Fibroblast of upper back skin (primary cell): Measurements from ENCODE around the gene RBBP8NL.
"Not testable (repeated sequence)": the region's sequence is repeated elsewhere in the genome, so short reads cannot be mapped to it uniquely, and the experiment has no call there.

Experiments used
- DNase-seq: peaks from one replicate; pipeline ENCODE4 v3.0.0-alpha.2; 2013

RBBP8NL gene

DNA sequence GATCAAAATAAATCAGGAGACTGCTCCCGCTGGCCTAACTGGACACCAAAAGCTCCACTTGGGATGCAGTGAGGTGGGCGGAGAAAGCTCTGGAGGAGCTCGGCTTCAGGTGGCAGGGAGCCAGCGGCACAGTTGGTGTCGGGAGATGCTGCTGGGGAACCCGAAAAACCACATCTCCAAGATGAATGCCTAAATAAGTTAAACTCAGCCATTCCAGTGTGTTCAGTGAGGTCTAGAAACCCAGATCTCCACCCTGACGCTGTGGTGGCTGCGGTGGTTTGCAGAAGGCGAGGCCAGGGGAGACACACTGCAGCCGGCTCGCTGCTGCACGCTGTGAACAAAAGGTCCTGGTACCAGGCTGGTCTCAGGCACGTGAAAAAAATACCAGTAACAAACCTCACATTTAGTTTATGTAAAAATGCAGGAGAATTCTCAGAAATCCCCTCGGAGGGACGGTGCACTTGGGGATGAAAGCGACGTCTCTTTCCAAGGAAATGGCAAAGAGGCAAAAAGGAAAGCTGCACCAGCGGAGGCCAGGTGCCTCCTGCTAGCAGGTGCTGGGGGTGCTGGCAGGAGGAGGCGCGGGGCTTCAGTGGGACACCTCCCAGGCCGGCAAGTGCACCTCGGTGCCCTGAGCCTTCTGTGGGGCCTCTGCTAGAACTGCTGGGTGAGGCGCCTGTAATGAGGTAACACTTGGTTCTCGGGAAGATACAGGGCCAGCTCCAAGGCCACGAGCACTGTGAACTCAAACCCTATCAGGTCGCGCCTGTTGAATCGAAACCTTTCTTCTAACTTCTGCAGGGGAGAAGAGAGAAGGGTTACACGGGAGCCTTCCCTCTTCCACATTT lies 36.8 kb downstream of the RBBP8NL start:
- no peak for DNase-seq

DNA sequence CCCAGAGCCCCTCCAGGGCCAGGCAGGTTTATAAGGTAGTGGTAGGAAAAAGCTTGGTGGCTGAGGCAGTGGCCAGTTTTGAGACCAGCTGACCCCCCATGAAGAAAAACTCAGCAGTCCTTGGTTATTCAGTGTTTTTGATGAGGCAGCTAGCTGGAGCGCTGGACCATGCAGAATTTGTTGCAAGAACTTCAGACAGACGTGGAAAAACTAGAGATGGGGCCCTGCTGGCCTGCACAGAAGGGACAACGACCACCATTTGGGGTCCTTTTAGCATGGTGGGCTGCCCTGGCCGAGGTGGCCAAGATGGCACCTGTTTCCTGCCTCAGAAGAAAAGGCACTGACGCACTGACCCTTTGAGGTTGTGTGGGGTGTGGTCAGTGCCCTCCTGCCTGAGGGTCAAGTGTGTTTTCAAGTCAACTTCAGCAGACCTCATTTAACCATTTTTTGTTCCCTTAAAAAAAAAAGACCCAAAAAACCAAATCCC lies 37.7 kb downstream of the RBBP8NL start:
- DNase-seq: no peak

DNA sequence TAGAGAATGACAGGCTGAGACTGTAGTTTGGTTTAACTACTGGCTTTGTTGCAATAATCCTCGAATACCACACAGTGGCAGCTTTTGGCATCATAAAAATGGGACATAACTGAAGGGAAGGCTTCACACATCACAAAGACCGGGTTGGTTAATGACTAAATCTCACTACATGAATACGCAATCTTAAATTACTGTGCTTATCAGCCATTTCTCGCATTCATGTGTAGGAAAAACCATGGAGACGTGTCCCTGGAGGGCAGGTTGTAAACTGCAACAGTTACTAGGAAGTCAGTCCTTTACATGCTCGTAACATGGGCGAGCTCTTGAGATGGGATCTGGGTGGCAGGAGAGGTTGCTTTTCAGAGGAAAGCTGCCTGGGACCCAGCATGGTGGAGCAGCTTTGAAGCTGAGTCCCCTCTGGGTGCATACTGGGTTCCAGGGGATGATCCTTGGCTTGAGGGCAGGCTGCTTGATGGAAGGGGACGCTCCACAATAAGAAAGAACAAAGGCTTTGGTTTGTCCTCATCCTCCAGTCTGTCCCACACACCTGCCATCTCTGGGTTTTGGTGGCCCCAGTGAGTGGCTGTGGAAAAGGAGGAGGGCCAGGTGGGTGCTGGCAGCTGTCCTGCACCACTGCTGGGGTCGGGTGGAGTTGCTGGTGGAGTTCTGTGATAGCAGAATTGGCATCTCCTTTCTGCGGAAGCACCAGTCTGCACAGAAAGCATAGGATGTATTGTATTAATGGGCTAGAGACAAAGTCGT lies 38.3 kb downstream of the RBBP8NL start:
- no peak for DNase-seq

DNA sequence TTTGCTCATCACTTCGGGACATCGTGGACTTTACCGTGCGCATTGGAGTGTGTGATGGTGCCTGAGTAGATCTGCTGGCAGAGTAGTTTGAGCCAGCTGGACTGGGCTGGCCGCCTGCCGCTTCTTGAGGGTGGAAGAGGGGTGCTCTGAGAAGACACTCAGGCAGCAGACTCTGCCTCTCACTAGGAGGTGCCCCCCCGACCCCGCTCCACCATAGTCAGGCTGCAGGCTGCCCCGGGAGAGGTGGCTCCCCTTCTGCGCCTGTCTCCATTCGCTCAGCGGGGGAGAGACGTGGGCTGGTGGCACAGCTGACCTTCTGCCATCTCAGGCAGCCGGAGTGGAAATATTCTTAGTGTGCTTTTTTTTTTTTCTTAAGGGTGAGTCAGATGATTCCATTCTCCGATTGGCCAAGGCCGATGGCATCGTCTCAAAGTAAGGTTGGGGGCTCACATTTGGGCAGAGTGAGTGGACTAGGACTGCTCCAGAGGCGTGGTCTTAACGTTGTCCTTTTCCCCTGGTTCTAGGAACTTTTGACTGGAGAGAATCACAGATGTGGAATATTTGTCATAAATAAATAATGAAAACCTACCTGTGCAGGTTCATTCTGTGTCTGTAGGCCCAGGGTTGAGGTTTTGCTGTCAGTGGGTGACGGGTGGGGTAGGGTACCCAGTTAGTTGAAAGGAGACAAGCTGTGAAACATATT lies 39.3 kb downstream of the RBBP8NL start:
- DNase-seq: no peak

DNA sequence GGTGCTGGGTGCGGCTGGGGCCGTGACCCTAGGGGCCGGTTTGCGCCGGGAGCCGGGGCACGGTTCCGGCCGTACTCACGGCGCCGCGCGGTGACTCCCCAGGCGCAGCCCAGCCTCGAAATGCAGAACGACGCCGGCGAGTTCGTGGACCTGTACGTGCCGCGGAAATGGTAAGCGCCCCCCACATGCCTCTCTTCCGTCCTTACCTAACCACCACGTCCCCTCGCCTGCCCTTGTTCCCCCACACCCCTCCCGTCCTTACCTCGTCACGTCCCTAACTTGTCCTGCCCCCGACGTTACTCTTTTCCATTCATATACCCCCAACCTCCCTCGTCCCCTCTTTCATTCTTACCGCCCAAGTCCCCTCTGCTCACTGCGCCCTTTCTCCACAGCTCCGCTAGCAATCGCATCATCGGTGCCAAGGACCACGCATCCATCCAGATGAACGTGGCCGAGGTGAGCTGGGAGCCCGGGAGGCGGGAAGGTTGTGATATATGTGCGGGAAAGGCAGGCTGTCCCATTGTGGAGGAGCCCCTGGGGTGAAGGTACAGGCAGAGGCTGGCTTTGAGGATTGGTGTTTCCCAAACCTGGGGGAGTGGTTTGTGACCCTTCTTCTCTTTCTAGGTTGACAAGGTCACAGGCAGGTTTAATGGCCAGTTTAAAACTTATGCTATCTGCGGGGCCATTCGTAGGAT lies 40.0 kb downstream of the RBBP8NL start:
- DNase-seq: no peak

DNA sequence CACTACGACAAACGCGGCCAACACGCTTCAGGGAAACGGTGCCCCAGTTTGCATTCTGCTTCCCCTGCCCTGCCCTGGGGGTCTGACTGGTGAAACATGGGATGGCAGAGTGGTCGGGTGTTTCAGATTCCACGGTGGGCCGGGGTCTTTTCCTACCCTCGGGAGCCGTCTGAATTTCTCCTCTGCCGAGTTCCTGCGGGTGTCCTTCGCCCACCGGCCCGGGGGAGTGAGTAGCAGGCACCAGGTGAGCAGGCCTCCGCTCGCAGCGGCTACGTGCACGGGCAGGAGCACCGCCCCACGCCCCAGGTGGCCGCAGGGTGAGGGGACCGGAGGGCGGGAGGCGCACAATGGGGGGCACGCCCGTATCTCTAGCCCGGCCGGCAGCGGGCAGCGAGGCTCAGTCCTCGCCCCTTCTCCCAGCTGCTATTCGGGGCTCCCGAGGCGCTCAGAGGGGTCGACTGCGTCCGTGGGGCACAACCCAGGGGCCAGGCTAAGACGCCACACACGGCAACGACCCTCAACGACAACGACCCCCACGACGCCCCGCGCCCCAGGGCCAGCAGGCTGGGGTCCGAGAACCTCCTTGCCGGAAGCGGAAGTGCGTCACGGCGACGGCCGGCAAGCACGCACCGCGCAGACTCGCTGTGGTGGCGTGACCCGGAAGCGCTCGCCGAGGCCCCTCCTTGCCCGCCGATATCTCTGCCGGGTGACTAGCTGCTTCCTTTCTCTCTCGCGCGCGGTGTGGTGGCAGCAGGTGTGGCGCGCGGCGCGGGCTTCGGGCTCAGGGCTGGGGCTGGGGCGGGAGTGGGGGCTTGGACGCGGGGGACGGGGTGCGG lies 40.7 kb downstream of the RBBP8NL start, which contains the start of gene RPS21:
Gene RPS21 (plus strand): TSS at position 721 of the 836 bp plus-strand sequence. CDS start 236 bp downstream, outside the sequence.
- DNase-seq: peak; percentile 87

DNA sequence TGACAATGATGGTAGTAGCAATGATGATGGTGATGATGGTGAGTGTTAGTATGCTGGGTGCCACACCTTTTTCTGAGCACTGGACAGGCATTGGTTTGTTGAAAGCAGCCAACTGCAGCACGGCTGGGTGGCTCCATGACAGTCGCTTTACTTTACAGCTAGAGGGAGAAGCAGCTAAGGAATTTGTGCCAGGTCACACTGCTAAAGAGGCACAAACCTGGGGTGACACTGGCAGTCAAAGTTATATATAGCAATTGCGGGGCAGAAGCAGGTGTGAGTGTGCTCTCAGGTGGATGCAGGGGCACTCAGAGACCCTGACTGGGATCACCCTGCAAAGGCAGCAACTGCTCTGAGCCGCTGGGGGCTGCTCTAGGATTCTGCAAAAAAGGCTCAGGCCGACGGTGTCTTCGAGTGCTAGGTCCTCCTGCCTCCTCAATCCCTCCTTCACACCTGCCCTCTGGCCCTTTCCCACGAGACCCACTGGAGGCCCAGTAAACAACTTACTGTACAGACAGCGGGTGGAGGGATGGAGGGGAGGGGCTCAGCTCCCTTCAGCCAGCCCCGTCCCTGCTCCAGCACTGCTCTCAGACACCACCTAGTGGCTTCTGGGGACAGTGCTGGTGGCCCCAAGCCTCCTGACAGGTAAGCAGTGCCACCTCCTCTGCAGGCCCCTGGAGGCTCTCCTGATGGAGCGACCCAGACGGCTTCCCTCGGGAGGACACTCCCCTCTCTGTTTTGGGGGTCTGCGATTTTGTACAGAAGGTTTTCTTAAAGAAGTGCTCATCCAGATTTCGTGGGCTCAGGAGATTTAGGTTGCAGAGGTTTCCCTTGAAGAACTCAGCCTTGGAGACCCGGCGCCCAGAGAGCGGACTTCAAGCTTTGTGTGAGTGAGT lies 44.8 kb downstream of the RBBP8NL start:
- DNase-seq: peak; percentile 60

DNA sequence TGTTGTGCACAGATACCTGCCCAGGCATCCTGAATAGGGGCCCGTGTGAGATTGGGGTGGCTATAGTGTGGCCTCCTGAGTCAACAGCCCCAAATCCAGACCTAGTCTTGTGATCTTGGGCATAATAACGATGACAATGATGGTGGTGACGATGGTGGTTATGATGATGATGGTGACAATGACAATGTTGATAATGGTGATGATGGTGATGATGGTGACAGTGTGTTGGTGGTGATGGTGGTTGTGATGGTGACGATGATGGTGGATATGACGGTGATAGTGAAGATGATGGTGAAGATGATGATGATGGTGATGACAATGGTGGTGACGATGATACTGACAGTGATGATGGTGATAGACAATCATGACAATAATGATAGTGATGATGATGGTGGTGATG lies 45.5 kb downstream of the RBBP8NL start:
- no peak for DNase-seq

DNA sequence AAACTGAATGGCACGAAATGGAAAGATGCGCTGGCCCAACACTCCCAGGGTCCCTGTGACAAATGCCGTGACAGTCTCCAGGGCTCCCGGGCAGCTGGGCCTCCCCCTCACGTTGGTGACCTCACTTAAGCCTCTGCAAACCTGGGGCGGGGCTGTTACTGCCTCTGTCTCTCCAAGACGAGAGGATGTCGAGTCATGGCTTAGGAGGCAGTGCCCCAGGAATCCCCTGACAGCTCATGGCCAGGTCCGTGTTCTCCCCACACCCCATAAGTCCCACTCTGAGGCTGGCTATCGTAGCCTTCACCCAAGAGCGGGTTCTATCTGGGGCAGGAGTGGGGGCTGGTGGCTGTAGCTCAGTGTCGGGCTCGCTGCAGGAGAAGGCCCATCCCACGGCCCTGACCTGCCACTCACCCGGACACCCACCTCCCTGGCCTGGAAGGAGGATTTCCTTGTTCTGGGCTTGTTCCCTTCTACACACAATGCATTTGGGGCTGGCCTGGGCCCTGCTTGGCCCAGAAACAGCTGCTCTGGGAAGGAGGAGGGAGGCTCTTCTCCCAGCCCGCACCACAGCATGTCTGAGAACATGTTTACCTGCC lies 46.0 kb downstream of the RBBP8NL start:
- DNase-seq: peak; percentile 54

DNA sequence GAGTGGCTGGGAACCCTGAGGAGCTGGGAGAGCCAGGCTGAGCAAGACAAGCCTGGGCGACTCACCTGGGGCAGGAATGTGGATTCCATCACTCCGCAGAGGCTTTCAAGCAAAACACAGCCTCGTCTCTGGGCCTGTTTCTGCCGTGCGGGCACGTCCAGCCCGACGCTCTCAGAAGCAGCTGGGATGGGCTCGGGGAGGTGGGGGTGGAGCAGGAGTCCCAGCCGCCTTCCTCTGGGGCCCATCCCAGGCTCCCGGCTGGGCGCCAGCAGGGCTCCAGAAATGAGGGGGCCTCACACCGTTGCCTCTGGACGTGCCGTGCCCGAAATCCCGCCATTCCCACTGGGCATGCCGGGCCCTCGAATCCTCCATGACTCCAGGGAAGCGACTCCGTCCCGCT lies 49.1 kb downstream of the RBBP8NL start:
- no peak for DNase-seq

DNA sequence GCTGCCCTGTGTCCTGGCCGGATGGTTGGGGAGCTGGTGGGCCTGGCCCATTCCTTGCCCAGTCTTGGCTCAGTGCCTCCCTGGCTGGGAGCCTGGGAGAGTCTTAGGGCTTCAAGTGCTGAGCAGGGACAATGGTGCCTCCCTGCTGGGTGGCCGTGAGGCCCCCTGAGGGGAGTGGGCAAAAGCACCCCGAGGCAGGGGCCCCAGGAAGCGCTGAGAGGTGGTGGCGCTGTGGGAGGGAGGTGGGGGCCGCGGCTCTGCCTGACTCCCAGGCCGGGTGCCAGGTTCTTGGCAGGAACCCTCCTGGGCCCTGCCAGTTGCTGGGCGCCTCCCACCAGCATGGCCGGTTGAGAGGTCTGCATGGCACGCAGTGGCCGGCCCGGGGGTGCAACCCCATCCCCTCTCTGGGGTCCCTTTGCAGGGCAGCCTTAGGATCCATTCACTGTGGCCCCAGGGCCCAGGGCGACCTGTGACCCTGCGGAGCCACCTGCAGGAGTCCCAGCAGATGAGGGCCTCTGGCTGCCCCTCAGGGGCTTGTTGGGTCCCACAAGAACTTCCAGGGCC lies 49.6 kb downstream of the RBBP8NL start:
- no peak for DNase-seq

DNA sequence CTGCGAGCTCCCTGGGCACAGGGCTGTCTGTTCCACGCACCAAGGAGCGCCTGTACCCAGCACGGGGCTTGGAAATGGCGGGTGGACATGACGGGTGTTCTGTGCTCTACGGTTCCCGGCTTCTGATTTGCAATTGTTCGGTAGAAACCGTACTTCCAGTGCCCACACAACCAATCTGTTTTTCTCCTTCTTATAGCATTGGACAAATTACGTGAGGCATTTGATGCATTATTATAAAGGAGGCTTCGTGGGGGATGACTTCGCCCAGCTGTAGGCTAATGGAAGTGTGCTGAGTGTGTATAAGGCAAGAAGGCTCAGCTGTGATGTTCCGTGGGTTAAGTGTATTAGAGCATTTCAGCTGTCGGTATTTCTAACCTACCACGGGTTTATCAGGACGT lies 50.3 kb downstream of the RBBP8NL start:
- no peak for DNase-seq

DNA sequence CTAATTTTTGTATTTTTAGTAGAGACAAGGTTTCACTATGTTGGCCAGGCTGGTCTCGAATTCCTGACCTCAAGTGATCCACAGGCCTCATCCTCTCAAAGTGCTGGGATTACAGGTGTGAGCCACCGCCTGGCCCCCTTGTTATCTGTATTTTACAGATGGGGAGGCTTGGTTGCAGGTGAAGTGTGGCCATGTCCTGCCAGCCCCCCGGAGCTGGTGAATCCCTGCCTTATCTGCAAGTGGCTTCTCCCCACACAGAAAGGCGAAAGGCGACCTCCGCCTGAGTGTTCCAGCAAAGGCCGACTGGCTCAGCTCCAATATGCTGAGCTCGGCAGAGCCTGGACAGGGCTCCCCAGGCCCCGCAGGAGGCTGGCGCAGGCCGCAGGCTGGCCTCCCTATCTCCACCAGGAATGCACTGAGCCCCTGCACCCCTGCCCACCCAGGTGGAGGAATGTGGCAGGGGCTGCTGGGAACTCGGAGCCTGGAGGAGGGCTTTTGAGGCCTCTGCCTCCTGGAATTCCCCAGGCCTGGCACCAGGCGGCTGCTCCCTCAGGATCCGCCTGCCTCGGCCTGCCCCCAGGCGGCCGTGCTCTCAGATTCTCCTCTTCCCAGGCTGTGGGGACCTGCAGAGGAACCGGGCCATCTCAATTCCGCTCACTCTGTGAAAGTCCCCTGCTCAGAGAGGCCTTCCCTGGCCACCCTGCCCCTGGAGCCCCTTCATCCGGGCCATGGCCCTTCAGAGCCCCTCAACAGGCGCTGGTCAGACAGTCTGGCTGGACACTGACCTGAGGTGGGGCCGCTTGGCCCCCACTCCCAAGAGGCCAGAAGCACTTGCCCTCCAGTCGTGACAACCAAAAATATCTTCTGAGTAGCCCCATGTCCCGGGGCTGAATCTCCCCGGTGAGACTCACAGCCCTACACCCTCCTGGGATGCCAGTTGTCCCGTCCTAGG lies 51.0 kb downstream of the RBBP8NL start:
- peak; percentile 45 for DNase-seq

DNA sequence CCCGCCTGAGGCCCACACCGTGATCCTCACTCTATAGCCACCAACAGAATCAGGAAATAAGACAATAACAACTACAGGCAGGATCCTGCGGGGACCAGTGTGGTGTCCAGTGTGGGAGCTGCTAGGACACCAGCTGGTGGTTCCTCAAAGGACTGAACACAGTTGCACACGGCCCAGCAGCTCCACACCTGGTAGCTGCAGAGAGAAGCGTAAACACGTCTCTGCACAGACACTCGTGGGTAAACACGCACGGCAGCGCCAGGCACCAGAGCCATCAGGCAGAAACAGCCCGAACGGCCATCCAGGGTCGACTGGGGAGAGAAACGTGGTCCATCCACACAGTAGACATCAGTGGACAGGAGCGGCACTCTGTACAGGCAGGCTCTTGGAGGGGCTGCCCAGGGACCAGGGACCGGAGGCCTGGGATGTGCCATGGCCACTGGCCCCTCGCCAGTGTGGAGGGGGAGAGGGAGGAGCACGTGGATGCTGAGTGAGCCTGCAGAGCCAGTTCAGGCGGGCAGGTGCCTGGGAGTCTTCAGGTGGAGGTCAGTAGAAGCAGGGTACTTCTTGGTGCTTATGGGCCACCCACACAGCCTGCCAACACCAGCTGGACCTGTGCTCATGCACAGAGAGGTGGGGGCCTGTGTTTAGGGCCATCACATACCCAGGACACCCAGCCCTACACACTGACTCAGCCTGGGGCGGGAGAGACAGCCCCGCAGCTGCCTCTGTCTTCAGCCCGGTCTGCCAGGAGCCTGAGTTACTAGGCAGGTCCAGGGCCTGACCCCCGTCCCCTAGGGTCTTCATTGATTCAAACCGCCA lies 52.8 kb downstream of the RBBP8NL start:
- no peak for DNase-seq

DNA sequence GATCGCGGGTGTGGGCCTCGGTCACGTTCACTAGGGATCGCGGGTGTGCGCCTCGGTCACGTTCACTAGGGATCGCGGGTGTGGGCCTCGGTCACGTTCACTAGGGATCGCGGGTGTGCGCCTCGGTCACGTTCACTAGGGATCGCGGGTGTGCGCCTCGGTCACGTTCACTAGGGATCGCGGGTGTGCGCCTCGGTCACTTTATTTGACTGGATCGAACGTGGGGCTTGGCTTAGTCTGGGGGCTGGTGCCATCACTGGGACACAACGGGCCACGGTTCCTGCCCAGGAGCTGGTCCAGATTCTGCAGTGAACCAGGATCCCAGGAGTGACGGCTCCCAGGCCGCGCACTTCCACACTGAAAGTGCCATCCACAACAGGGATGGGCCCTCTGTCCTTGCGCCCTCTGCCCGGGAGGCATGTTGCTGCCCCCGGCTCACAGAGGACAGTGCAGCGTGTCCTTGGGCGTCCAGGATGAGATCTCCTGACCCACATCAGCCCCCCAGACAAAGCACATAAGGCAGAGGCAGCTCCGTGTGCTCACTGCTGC lies 53.6 kb downstream of the RBBP8NL start:
- not testable (repeated sequence) for DNase-seq

DNA sequence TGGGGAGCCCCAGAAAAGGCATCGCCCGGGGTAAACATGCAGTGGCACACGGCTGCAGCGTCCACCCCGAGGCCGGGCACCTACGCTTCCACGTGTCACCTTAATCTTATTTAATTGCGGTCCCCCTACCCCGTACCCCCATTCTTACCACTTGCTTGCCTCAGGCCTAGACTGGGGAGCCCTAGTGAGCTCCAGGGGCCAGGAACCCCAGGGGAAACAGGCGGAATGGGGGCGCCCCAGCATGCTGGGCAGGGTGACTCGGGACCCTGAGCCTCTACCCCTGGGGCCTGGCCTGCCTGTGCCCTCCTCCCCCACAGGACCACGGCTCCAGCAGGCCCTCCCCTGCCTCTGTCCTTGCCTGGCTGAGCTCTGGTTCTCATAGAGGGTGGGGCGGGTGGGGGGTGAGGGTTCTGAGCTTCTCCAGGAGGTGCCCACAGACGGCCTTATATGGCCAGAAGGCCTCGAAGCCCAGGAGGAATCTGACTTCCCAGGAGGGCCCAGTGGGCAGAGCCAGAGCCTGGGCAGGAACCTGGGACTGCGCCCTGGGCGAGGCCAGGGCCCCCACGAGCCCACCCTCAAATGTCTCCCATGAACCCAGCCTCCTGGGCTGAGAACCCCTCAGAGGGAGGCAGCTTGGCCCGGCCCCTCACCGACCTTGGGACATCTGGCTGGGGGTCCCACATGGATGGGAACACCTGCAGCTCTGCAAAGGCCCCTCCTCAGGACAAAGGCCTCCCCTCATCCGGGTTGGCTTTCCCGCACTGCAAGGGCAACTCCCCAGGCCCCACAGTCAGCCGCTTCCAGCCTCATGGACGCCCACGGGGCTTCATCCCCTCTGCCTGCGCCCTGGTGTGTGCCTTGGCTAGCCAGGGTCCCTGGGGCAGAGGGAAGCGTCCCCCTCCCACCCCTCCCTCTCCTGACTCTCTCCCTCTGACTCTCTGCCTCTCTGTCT lies 55.0 kb downstream of the RBBP8NL start:
- no peak for DNase-seq
